Breast epithelium (tissue), 3 donors: ENCODE data around the gene HRAS.

Source experiments
- CTCF ChIP-seq, 3 donors: fragments of 450-650 bp; IDR thresholded peaks; one replicate each; pipeline ENCODE4 v1.5.1; 2016 to 2017; ENCODE audit warnings: antibody characterized with exemption in 3 of 3, mild to moderate bottlenecking in 3 of 3, moderate library complexity in 3 of 3
- POLR2A ChIP-seq: fragments of 450-650 bp; IDR thresholded peaks from one replicate; pipeline ENCODE4 v1.6.1; 2016; ENCODE audit warnings: antibody characterized with exemption, mild to moderate bottlenecking, moderate library complexity

GRCh38 chr11:504053-504993 is 31.1 kb downstream of the HRAS start:
- TF ChIP-seq CTCF (IDR thresholded peaks at IDR 0.05) (no peak), POLR2A (no peak)
